HEK293 (cell line): ENCODE data around the gene LMO1.

ENCODE experiments used
- ATF2 ChIP-seq: fragments of 450-650 bp; formaldehyde crosslinking; IDR thresholded peaks from 2 replicates; pipeline ENCODE4 v1.5.1; 2016; ENCODE audit warnings: missing biosample characterization, missing genetic modification characterization, low read depth
- MZF1 ChIP-seq: fragments of 450-650 bp; formaldehyde crosslinking; IDR thresholded peaks from 2 replicates; pipeline ENCODE4 v1.5.1; 2017; ENCODE audit warnings: missing biosample characterization, missing genetic modification characterization, borderline replicate concordance
- REST ChIP-seq: fragments of 450-650 bp; formaldehyde crosslinking; IDR thresholded peaks from 2 replicates; pipeline ENCODE4 v1.5.1; 2016; ENCODE audit warnings: missing biosample characterization, missing genetic modification characterization
- ZFP69B ChIP-seq: fragments of 450-650 bp; formaldehyde crosslinking; IDR thresholded peaks from 2 replicates; pipeline ENCODE4 v1.5.1; 2016; ENCODE audit warnings: missing biosample characterization, missing genetic modification characterization
- ZNF24 ChIP-seq: fragments of 450-650 bp; formaldehyde crosslinking; IDR thresholded peaks from 2 replicates; pipeline ENCODE4 v1.5.1; 2016; ENCODE audit warnings: missing biosample characterization, missing genetic modification characterization
- ZNF26 ChIP-seq: fragments of 450-650 bp; formaldehyde crosslinking; IDR thresholded peaks from 2 replicates; pipeline ENCODE4 v1.5.1; 2016; ENCODE audit warnings: missing biosample characterization, missing genetic modification characterization
- ZNF311 ChIP-seq: fragments of 450-650 bp; formaldehyde crosslinking; IDR thresholded peaks from 2 replicates; pipeline ENCODE4 v1.5.1; 2017; ENCODE audit warnings: missing biosample characterization, missing genetic modification characterization, borderline replicate concordance
- ZNF544 ChIP-seq: fragments of 450-650 bp; formaldehyde crosslinking; IDR thresholded peaks from 2 replicates; pipeline ENCODE4 v1.5.0; 2017; ENCODE audit warnings: missing biosample characterization, missing genetic modification characterization
- ZNF76 ChIP-seq: fragments of 450-650 bp; formaldehyde crosslinking; IDR thresholded peaks from 2 replicates; pipeline ENCODE4; 2016; ENCODE audit warnings: low read depth, missing biosample characterization, missing genetic modification characterization, borderline replicate concordance
- ZNF843 ChIP-seq: fragments of 450-650 bp; formaldehyde crosslinking; IDR thresholded peaks from 2 replicates; pipeline ENCODE4 v1.5.1; 2016; ENCODE audit warnings: missing biosample characterization, missing genetic modification characterization
- TF ChIP-seq, protein P1 (sequence below): fragments of 450-650 bp; formaldehyde crosslinking; IDR thresholded peaks from 2 replicates; pipeline ENCODE4 v1.5.1; 2016; ENCODE audit warnings: missing biosample characterization, missing genetic modification characterization

GRCh38 chr11:8291421-8292350, 28.0 kb upstream of the LMO1 start:
- TF ChIP-seq ZNF76 (no peak), ATF2 (tag by site-specific recombination) (no peak), REST (tag by site-specific recombination) (no peak), ZFP69B (tag by site-specific recombination) (no peak), ZNF311 (tag by site-specific recombination) (no peak), ZNF24 (no peak), MZF1 (tag by site-specific recombination) (no peak), ZNF26 (tag by site-specific recombination) (no peak), ZNF544 (tag by site-specific recombination) (no peak), ZNF843 (no peak)
- TF ChIP-seq, protein P1, sequence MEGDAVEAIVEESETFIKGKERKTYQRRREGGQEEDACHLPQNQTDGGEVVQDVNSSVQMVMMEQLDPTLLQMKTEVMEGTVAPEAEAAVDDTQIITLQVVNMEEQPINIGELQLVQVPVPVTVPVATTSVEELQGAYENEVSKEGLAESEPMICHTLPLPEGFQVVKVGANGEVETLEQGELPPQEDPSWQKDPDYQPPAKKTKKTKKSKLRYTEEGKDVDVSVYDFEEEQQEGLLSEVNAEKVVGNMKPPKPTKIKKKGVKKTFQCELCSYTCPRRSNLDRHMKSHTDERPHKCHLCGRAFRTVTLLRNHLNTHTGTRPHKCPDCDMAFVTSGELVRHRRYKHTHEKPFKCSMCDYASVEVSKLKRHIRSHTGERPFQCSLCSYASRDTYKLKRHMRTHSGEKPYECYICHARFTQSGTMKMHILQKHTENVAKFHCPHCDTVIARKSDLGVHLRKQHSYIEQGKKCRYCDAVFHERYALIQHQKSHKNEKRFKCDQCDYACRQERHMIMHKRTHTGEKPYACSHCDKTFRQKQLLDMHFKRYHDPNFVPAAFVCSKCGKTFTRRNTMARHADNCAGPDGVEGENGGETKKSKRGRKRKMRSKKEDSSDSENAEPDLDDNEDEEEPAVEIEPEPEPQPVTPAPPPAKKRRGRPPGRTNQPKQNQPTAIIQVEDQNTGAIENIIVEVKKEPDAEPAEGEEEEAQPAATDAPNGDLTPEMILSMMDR (tag by site-specific recombination) = no peak
